ENCODE data around the gene DYRK1B. TPM values are rescaled to one million over a fixed set of nuclear protein-coding genes. Genes with fewer than 3 reads are reported as not detected.

Gene DYRK1B
- total and polyA plus RNA-seq, 2 experiments from 2014 or later = 6.5 to 8.6 TPM

DNA sequence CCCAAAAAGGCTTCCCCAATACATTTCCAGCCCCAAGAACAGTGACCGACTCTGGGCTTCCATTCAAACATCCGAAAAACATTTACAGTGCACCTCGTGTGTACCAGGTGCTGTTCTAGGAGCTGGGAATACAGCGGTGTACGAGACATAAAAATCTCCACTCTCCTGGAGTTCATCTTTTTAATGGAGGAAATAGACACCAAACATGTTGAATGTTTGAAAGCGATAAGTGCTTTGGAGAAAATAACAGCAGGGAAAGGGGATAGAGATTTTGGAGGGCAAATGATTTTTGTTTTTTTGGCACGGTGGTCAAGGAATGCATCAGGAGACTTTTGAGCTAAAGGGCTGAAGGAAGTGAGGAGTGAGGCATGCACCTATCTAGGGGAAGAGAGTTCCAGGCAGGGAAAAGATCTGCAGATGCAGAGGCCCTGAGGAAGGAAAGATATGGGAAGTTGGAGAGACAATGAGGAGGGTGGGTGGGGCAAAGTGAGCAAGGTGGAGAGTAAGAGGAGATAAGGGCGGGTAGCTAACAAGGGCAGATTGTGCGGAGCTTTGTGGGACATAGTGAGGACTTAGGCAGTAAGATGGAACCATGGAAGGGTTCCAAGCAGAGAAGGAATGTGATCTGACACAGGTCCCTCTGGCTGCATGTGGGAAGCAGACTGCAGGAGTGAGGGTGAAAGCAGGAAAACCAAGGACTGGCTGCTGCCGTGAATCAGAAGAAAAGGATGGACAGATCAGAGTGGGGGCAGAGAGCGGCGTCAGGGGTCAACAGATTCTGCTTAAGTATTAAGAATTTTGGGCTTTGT lies 12.9 kb upstream of the DYRK1B start (continued):
- TF ChIP-seq, protein P1, sequence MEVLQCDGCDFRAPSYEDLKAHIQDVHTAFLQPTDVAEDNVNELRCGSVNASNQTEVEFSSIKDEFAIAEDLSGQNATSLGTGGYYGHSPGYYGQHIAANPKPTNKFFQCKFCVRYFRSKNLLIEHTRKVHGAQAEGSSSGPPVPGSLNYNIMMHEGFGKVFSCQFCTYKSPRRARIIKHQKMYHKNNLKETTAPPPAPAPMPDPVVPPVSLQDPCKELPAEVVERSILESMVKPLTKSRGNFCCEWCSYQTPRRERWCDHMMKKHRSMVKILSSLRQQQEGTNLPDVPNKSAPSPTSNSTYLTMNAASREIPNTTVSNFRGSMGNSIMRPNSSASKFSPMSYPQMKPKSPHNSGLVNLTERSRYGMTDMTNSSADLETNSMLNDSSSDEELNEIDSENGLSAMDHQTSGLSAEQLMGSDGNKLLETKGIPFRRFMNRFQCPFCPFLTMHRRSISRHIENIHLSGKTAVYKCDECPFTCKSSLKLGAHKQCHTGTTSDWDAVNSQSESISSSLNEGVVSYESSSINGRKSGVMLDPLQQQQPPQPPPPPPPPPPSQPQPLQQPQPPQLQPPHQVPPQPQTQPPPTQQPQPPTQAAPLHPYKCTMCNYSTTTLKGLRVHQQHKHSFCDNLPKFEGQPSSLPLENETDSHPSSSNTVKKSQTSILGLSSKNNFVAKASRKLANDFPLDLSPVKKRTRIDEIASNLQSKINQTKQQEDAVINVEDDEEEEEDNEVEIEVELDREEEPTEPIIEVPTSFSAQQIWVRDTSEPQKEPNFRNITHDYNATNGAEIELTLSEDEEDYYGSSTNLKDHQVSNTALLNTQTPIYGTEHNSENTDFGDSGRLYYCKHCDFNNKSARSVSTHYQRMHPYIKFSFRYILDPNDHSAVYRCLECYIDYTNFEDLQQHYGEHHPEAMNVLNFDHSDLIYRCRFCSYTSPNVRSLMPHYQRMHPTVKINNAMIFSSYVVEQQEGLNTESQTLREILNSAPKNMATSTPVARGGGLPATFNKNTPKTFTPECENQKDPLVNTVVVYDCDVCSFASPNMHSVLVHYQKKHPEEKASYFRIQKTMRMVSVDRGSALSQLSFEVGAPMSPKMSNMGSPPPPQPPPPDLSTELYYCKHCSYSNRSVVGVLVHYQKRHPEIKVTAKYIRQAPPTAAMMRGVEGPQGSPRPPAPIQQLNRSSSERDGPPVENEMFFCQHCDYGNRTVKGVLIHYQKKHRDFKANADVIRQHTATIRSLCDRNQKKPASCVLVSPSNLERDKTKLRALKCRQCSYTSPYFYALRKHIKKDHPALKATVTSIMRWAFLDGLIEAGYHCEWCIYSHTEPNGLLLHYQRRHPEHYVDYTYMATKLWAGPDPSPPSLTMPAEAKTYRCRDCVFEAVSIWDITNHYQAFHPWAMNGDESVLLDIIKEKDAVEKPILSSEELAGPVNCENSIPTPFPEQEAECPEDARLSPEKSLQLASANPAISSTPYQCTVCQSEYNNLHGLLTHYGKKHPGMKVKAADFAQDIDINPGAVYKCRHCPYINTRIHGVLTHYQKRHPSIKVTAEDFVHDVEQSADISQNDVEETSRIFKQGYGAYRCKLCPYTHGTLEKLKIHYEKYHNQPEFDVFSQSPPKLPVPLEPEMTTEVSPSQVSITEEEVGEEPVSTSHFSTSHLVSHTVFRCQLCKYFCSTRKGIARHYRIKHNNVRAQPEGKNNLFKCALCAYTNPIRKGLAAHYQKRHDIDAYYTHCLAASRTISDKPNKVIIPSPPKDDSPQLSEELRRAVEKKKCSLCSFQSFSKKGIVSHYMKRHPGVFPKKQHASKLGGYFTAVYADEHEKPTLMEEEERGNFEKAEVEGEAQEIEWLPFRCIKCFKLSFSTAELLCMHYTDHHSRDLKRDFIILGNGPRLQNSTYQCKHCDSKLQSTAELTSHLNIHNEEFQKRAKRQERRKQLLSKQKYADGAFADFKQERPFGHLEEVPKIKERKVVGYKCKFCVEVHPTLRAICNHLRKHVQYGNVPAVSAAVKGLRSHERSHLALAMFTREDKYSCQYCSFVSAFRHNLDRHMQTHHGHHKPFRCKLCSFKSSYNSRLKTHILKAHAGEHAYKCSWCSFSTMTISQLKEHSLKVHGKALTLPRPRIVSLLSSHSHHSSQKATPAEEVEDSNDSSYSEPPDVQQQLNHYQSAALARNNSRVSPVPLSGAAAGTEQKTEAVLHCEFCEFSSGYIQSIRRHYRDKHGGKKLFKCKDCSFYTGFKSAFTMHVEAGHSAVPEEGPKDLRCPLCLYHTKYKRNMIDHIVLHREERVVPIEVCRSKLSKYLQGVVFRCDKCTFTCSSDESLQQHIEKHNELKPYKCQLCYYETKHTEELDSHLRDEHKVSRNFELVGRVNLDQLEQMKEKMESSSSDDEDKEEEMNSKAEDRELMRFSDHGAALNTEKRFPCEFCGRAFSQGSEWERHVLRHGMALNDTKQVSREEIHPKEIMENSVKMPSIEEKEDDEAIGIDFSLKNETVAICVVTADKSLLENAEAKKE (CRISPR knock-in tag; IDR thresholded peaks at IDR 0.05) = no peak
- no peak for TF ChIP-seq ETS1 (IDR thresholded peaks at IDR 0.05)
- no peak for TF ChIP-seq ZNF114 (CRISPR knock-in tag; IDR thresholded peaks at IDR 0.05)
- TF ChIP-seq, protein P2, sequence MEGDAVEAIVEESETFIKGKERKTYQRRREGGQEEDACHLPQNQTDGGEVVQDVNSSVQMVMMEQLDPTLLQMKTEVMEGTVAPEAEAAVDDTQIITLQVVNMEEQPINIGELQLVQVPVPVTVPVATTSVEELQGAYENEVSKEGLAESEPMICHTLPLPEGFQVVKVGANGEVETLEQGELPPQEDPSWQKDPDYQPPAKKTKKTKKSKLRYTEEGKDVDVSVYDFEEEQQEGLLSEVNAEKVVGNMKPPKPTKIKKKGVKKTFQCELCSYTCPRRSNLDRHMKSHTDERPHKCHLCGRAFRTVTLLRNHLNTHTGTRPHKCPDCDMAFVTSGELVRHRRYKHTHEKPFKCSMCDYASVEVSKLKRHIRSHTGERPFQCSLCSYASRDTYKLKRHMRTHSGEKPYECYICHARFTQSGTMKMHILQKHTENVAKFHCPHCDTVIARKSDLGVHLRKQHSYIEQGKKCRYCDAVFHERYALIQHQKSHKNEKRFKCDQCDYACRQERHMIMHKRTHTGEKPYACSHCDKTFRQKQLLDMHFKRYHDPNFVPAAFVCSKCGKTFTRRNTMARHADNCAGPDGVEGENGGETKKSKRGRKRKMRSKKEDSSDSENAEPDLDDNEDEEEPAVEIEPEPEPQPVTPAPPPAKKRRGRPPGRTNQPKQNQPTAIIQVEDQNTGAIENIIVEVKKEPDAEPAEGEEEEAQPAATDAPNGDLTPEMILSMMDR (conservative IDR thresholded peaks at IDR 0.05; ENCODE audit: low read depth in 2 of 2) = no peak
- no peak for TF ChIP-seq CREB1 (CRISPR knock-in tag; IDR thresholded peaks at IDR 0.05; ENCODE audit: low read depth)
- TF ChIP-seq JUNB (IDR thresholded peaks at IDR 0.05; ENCODE audit: unreplicated experiment) = no peak
- TF ChIP-seq EZH2 (IDR thresholded peaks at IDR 0.05; ENCODE audit: low read depth, unreplicated experiment) = no peak
- TF ChIP-seq EZH2phosphoT487 (IDR thresholded peaks at IDR 0.05; ENCODE audit: unreplicated experiment) = no peak
- TF ChIP-seq POLR2AphosphoS5 (IDR thresholded peaks at IDR 0.05; ENCODE audit: low read depth) = no peak

Data from GM23338 (cell line).